Measurements from ENCODE around the gene ENDOG.

DNA sequence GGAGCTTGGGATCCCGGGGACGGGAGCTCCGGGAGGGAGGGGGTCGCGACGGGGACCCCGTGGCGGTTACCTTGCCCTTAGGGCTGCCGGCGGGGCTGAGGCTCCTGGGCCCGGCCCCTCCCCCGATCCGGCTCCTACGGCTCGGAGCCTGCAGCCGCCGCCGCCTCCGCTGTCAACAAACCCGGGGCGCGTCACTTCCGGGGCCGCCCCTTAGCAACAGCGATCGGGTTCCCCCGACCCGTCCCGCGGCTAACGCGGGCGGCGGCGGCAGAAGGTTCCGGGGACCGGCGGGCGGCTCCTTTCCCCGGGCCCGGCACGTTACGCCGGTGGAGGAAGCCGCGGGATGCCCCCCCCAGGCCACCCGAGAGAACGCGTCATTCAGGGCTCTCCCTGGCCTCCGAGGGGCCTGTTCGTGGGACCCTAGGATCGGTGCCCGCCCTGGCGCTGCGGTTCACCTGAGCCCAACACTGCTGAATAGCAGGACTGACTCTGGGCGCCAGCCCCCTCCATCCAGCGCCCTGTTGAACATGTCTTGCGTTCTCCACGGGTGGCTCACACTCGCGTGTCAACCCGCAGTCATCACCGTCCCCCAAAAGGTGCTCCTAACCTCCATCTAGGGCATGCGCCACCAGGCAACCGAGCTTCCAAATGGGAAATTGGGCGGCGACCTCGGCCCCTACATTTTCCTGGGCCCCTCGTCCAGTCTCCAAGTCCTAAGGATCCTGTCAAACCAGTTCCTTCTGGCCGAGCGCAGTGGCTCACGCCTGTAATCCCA, 46.4 kb upstream of the ENDOG start, which contains the start of gene ZER1:
- TF ChIP-seq, protein P1, sequence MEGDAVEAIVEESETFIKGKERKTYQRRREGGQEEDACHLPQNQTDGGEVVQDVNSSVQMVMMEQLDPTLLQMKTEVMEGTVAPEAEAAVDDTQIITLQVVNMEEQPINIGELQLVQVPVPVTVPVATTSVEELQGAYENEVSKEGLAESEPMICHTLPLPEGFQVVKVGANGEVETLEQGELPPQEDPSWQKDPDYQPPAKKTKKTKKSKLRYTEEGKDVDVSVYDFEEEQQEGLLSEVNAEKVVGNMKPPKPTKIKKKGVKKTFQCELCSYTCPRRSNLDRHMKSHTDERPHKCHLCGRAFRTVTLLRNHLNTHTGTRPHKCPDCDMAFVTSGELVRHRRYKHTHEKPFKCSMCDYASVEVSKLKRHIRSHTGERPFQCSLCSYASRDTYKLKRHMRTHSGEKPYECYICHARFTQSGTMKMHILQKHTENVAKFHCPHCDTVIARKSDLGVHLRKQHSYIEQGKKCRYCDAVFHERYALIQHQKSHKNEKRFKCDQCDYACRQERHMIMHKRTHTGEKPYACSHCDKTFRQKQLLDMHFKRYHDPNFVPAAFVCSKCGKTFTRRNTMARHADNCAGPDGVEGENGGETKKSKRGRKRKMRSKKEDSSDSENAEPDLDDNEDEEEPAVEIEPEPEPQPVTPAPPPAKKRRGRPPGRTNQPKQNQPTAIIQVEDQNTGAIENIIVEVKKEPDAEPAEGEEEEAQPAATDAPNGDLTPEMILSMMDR (IDR thresholded peaks at IDR 0.05; ENCODE audit: poor library complexity, severe bottlenecking) = no peak
- TF ChIP-seq EP300 (conservative IDR thresholded peaks at IDR 0.05; ENCODE audit: poor library complexity, severe bottlenecking) = peak; percentile 73
- peak; percentile 93 for TF ChIP-seq POLR2AphosphoS5 (IDR thresholded peaks at IDR 0.05)
- TF ChIP-seq MXI1 (conservative IDR thresholded peaks at IDR 0.05; ENCODE audit: poor library complexity, severe bottlenecking) = peak; percentile 72
- no peak for TF ChIP-seq EZH2 (IDR thresholded peaks at IDR 0.05; ENCODE audit: borderline replicate concordance, insufficient read depth, low read length, poor library complexity, severe bottlenecking)
- TF ChIP-seq TAF1 (IDR thresholded peaks at IDR 0.05; ENCODE audit: low read depth) = no peak
